Epithelial cell of esophagus (primary cell): ENCODE measurements around the gene DARS1.

Experiments
- DNase-seq: peaks from one replicate; pipeline ENCODE4 v3.0.0; 2010; ENCODE audit warnings: low read depth
- H3K4me3 ChIP-seq: 2 replicates; pipeline ENCODE4 v1.5.1; 2011; ENCODE audit warnings: mild to moderate bottlenecking, low read length, control low read depth
- CTCF ChIP-seq: IDR thresholded peaks from 2 replicates; pipeline ENCODE4 v1.5.1; 2011; ENCODE audit warnings: low read depth, mild to moderate bottlenecking, low read length, control low read depth, inconsistent platforms; ENCODE audit not compliant: insufficient read depth; ENCODE audit errors: missing control alignments

Gene DARS1

GRCh38 chr2:135948642-135949355, 36.6 kb downstream of the DARS1 start:
- peak overlapping the region; percentile 28 for H3K4me3 ChIP-seq
- TF ChIP-seq CTCF: no peak
- peak; percentile 81 for DNase-seq

- no peak overlapping the region for H3K4me3 ChIP-seq
- no peak for TF ChIP-seq CTCF
- no peak for DNase-seq
Measured at GRCh38 chr2:135948141-135948540, 37.3 kb downstream of the DARS1 start.

GRCh38 chr2:135947483-135947882, 37.9 kb downstream of the DARS1 start:
- no peak for DNase-seq
- no peak for TF ChIP-seq CTCF
- H3K4me3 ChIP-seq: no peak overlapping the region

GRCh38 chr2:135945526-135945925, 39.9 kb downstream of the DARS1 start:
- TF ChIP-seq CTCF: no peak
- no peak for DNase-seq
- H3K4me3 ChIP-seq: no peak overlapping the region

- no peak for TF ChIP-seq CTCF
- H3K4me3 ChIP-seq: no peak overlapping the region
- DNase-seq: no peak
Measured at GRCh38 chr2:135944625-135945024, 40.8 kb downstream of the DARS1 start.

GRCh38 chr2:135942936-135943688, 42.3 kb downstream of the DARS1 start:
- TF ChIP-seq CTCF: no peak
- DNase-seq: no peak
- no peak overlapping the region for H3K4me3 ChIP-seq
